Measurements from ENCODE around the gene NRN1.

DNA sequence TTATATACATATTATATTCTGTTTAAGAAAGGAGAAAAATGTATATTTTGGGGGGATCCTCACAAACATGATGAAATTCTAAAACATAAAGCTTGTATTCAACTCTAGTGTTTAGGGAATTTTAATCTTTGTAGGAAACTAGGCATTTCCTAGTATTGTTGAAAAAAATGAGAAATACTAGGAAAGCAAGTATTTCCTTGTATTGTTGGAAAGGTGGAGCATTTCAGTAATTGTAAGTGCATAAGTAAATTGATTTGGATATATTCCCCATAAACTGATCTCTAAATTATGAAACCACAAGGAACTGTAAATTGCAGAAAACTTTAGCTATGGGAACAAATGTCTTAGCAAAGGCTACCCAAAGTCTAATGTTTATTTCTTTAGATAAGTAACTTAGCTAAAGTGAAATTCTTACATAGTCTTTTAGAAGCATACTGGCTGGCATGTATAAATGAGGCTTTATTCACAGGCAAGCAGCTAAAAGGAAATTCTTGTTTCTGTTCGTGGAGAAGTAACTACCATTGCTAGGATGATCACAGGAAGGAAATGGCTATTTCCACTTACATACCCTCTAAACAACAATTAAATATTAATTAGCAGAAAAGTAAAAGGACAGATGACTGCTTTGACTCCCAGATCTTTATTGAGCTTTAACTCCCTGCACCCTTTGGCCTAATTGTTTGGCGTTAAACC is 19.9 kb upstream of the NRN1 start:
- TF ChIP-seq CTCF (IDR thresholded peaks at IDR 0.05; ENCODE audit: low read depth, low read length) (no peak), EZH2phosphoT487 (IDR thresholded peaks at IDR 0.05; ENCODE audit: low read depth) (no peak)
